Activated CD8-positive, alpha-beta memory T cell treated with anti-CD3 and anti-CD28 coated beads for 36 hours (primary cell): Measurements from ENCODE around the gene SLC19A2. TPM values are rescaled to one million over a fixed set of nuclear protein-coding genes. Genes with fewer than 3 reads are reported as not detected.
"Not testable (repeated sequence)": the region's sequence is repeated elsewhere in the genome, so short reads cannot be mapped to it uniquely, and the experiment has no call there.

Source experiments
- CTCF ChIA-PET: fragments of 350-600 bp; sonication (Branson Sonifier 250); formaldehyde crosslinking; loops from one replicate; lab custom pipeline; 2021; ENCODE audit warnings: antibody characterized with exemption; lab: Charles Lee
- POLR2A ChIA-PET: fragments of 350-600 bp; sonication (Branson Sonifier 250); formaldehyde crosslinking; loops from one replicate; lab custom pipeline; 2021; ENCODE audit warnings: antibody characterized with exemption; lab: Charles Lee
- total RNA-seq, 2 experiments: library from RNA; stranded (reverse); gene quantifications; one replicate each; pipeline ENCODE4 v1.2.3, GENCODE V29; 2021

The SLC19A2 gene
- total RNA-seq, 2 experiments from 2014 or later: 11.6 to 11.7 TPM

DNA sequence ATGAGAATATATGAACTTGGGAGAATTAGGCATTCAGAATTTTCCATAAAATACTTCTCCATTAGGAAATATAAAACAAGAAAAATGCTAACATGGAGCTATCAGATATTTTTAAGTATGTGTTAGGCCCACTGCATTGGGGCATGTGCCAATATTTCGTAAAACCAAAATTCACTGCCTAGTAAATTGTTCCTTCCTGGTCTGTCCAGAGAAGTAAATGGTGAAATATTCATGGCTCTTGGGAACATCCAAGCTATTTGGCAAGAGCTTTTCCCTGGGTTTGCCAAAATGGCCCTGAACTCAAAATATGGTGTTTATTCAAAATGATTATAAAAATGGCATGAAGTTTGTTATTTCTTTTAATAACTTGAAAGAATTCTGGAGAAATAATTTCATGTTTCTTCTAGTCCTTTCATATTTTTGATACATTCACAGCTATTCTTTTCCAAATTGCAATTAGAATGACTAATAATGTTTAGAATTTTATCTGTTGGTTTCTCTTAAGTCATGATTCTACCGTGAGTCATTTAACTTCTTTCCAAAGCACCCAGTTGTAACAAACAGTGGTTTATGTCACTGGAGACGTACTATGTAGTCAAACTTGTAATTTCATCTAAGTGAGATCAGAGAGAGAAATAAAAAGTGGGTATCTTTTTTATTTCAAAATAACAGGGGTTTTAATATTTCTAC is 25.7 kb upstream of the SLC19A2 start:
- POLR2A ChIA-PET: no interaction called here
- CTCF ChIA-PET: interaction anchor here (0.8 kb wide), 1 partner anchor 16 kb away, joined by 3 read pairs; no protein-coding TSS in a partner anchor

DNA sequence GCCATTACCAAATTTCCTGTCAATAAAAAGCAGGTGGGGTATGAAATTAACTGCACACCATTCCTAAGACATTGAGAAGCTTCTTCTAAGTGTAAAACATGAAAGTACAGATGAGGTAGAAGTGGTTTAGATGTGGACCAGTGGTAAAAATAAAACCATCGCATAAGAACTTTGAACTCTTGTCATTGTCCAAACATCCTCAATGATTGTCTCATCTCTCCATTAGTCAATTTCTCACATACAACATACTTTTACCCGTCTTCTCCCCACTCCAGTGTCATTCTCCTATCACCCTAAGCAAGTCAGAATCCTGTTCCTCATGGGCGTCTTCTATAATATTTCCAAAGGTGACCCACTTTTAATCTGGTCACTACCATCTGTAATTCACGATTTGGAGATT is 24.3 kb upstream of the SLC19A2 start:
- ChIA-PET POLR2A (interaction anchor here (1.7 kb wide), 1 partner anchor 24 kb away, joined by 5 read pairs; the partner anchor contains the start of gene SLC19A2), CTCF (no interaction called here)

DNA sequence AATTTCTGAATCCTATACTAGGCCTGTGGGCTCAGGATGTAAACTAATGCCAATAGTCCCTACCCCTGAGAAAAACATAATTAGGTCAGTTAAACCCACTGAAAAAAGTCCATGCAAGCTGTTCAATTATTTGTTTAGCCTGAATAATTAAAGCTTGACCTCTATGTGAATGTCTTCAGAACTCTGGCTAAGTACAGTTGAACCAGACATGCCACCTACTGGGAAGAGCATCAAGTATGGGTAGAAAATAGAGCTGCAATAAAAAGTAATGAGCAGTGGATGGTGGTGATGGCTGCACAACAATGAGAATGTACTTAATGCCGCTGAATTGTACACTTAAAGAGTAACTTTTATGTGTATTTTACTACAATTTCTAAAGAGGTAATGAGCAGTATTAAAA is 23.6 kb upstream of the SLC19A2 start:
- ChIA-PET CTCF (no interaction called here), POLR2A (interaction anchor here (1.7 kb wide), 1 partner anchor 23 kb away, joined by 5 read pairs; the partner anchor contains the start of gene SLC19A2)

DNA sequence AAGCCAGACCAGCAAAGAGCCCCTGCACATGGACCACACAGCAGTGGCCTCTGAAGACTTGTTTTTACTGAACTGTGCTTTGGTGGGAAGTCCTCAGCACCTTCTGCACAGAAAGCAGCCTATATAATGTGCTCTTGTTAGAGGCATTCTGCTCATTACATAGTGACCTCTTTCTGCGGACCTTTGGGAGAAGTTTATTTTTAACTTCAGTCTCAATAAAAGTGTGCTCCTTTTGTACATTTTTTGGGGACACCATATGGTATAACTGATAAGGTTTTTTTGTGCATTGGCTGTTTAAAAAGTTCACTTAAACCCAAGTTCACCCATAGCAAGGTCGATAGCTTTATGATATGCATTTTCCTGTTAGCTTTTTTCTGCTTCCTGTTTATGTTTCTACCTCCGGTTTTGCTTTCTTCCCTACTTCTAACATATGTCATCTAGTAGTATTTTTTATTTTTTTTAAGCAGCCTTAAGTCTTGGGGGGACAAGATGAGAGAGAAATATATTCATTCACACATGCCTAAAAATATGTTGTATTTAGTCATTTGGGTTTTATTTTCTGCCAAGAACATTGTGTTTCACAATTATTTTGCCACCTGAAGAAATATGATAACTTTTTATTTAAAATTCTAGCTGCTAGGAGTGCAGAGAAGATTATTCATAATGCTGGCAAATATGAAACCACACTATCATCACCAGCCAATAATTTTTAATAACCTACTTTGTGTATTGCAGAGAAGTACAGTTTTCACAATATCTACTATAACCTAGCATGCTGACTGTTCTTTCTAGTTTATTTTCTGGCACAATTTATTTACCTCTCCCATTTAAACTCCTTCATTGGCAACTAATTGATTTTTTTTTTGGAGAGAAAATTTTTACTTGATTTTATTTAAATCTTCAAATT is 22.9 kb upstream of the SLC19A2 start:
- ChIA-PET POLR2A (interaction anchor here (1.7 kb wide), 1 partner anchor 23 kb away, joined by 5 read pairs; the partner anchor contains the start of gene SLC19A2), CTCF (no interaction called here)

DNA sequence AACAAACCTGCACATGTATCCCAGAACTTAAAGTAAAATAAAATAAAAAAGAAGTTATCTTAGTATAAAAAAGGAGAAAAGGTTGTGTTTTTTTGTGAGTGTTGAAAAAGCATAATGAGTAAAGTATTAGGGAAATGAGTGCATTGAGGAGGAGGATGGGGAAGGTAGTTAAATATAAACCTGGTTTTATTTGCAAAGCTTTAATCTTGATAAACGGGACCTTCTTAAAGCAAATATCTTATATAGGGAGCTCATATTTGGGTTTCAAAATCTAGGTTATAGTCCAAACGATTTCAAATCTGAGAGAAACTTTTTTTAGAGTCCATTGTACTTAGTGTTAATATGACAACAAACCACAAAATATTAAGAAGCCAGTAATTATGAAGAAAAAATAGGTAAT is 21.7 kb upstream of the SLC19A2 start:
- ChIA-PET POLR2A (interaction anchor here (0.7 kb wide), 1 partner anchor 44 kb away, joined by 3 read pairs; no protein-coding TSS in a partner anchor), CTCF (no interaction called here)

DNA sequence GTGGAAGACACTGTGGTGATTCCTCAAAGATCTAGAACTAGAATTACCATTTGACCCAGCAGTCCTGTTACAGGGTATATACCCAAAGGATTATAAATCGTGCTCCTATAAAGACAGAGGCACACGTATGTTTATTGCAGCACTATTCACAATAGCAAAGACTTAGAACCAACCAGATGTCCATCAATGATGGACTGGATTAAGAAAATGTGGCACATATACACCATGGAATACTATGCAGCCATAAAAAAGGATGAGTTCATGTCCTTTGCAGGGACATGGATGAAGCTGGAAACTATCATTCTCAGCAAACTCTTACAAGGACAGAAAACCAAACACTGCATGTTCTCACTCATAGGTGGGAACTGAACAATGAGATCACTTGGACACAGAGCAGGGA is 17.9 kb upstream of the SLC19A2 start:
- POLR2A ChIA-PET: interaction anchor here (0.7 kb wide), 1 partner anchor 28 kb away, joined by 3 read pairs; no protein-coding TSS in a partner anchor
- CTCF ChIA-PET: not testable (repeated sequence)

DNA sequence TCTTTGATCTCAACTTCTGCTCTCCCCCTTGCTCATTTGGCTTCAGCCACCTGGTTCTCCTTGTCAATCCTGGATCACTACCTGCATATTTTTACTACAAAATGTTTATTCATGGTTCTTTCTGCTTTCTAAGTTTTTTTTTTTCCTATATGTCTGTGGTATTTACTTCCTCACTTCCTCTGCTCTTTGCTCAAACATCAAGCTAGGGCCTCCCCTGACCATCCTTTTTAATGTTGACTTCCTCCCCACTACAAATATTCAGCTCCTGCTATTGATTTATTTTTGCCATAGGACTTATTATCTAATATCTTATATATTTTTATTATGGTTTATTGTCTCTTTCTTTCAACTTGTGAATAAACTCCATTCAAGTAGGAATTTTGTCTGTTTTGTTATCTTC is 14.1 kb upstream of the SLC19A2 start:
- ChIA-PET POLR2A (no interaction called here), CTCF (no interaction called here)

DNA sequence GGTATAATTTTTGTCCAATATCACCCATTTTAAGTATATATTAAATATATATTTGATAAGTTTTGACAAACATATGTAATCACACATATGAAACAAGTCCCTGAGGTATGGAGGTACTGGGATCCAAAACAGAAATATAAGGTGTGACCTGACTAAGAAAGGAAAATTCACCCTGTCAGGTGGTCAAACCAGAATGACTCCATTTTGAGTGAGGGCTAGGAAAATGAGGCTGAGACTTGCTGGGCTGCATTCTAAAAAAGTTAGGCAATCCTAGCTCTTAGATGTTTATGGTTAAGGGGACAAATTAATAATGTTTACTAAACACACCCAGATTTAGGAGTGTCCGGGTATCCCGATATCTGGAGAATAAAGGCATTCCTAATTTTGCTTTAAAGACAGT is 11.6 kb upstream of the SLC19A2 start:
- CTCF ChIA-PET: no interaction called here
- POLR2A ChIA-PET: no interaction called here

DNA sequence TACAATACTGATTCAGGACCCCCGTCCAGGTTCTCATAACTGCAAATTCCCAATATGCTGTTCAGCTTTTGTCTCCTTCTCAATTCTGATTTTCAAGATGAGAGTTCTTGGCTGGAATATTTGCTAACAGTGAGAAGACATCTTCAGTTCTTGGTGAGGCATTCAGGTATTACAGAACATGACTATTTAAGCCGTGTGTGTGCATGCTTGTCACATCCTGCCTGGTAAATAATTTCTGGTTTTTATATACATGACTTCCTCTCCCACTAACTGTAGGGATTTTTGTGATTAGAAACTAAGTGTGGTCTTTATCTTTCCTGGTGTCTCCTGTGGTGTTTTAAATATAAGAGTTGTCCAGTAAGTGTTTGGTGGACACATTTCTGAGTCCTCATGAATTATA is 10.2 kb upstream of the SLC19A2 start:
- CTCF ChIA-PET: interaction anchor here (0.8 kb wide), 1 partner anchor 15 kb away, joined by 3 read pairs; no protein-coding TSS in a partner anchor
- POLR2A ChIA-PET: no interaction called here

DNA sequence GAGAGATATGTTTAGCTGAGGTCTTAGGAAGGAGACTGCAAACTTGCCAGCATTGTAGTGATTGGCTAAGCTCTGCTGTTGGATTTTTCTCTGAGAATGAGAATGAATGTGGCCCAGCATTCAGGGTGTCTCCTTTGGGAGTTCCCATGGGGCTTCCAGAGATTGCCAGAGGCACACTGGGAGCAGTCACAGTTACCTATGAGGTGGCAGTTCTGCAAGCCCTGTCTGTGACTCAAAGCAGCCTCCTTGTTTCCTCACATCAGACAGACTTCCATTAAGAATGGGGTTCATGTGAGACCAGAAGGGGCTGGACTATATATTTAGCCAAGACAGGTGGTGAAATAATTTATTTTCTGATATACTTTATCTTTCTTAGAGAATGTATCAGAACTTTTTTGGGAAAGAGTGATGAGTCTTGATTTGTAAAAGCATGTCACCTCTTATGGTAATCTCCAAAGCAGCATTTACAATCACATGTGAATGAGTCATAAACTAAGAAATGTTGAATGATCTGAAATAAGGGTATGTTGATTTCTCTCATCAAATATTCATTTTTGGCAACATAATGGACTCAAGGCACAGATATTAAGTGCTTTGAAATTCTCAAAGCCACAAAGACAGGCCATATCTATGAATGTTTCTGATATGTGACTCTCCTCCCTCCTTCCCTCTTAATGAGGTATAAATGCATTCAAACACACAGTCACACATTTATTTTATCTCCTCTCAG is 9.5 kb upstream of the SLC19A2 start:
- POLR2A ChIA-PET: no interaction called here
- CTCF ChIA-PET: interaction anchor here (0.8 to 0.9 kb wide), 2 partner anchors 9 to 16 kb away, joined by 3 read pairs; no protein-coding TSS in a partner anchor

DNA sequence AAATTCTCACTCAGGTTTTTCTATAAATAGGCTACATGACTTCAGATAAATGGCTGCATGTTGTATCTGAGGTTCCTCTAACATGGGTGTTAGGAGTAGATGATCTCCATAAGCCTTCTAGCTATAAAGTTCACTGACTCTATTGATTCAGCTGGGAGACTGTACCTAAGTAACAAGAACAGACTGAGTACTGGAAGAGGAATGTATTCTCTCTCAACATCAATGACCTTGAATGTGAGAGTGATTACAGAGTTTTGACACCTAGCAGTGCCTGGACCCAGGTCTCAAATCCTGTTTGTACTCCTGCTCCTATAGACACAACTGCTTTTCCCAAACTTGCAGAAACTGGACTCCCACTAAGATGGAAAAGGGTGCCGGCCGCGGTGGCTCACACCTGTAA is 8.6 kb upstream of the SLC19A2 start:
- ChIA-PET CTCF (interaction anchor here (0.9 kb wide), 1 partner anchor 10 kb away, joined by 3 read pairs; no protein-coding TSS in a partner anchor), POLR2A (no interaction called here)

DNA sequence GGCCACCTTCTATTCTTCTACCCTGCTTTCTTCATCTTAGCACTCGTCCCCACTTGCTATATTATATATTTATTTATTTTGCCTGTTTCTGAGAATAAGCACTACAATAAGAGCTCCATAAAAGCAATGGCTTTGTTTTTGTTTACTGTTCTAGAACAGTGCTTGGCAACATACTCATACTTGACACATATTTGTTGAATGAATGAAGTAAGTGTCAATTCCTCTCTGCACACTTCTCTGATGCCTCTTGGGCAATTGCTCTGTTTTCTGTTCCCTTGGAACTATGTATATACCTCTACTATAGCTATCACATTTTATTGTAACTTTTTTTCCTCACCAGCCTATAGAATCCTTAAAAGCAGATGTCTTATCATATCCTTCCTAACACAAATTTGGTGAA is 7.5 kb upstream of the SLC19A2 start:
- ChIA-PET CTCF (no interaction called here), POLR2A (no interaction called here)

DNA sequence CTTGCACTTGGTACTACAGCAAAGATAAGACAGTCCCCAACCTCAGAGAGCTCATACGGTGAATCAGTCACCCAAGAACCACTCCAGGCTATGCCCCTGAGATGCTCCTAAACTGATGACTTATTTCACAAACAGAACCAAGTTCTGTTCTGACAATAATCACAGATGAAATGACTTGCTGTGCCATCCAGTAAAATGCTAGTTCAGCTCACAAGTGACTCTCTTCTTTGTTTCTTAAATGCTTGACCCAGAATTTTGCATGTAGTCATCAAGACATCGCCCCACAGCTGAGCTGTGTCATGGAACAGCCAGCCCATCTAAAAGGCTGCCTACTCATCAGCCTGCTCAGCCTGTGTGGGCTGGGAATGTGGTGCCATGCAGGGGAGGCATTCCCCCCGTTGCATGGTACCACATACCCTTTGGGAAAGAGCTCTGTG is 6.1 kb upstream of the SLC19A2 start:
- POLR2A ChIA-PET: interaction anchor here (0.9 kb wide), 1 partner anchor 200 kb away, joined by 4 read pairs; no protein-coding TSS in a partner anchor
- CTCF ChIA-PET: no interaction called here

DNA sequence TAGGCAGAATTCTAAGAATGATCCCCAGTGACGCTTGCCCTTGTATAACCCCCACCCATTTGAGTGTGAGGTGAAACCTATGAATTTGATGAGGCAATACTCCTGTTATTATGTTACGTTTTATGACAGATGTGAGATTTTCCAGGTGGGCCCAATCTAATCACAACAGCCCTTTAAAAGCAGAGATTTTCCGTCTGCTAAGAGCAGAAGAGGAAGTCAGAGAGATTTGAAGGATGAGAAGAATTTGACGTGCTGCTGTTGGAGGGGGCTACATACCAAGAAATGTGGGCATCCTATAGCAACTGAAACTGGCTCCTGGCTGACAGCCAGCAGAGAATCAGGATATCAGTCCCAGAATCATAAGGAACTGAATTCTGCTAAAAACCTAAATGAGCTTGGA is 2.4 kb upstream of the SLC19A2 start:
- CTCF ChIA-PET: no interaction called here
- POLR2A ChIA-PET: no interaction called here

DNA sequence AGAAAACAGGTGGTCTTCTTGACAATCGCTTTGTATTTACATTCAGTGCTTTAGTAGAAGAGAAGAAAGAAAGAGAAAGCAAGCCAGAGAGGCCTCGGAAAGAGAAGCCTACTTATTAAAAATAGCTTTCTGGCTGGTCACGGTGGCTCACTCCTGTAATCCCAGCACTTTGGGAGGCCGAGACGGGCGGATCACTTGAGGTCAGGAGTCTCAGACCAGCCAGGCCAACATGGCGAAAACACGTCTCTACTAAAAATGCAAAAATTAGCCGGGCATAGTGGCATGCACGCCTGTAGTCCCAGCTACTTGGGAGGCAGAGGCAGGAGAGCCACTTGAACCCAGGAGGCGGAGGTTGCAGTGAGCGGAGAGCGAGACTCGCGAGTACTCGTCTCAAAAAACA is 1.8 kb upstream of the SLC19A2 start:
- ChIA-PET POLR2A (no interaction called here), CTCF (no interaction called here)

DNA sequence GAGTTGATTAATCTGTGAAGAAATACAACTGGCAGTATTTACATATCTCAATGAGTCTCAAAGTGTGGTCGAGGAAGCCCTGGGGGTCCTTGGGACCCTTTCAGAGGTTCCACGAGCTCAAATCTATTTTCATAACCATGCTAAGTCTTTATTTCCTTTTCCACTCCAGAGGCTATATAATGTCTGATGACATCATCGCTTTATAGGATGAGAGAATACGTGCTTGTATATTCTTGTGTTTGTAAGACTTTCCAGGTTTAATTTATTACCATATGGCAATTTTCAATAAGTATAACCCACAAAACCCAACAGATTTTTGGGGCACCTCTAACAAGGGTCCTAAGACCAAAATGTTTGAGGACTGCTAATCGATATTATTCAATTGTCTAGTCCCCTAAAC is 1.4 kb upstream of the SLC19A2 start:
- CTCF ChIA-PET: no interaction called here
- POLR2A ChIA-PET: no interaction called here

DNA sequence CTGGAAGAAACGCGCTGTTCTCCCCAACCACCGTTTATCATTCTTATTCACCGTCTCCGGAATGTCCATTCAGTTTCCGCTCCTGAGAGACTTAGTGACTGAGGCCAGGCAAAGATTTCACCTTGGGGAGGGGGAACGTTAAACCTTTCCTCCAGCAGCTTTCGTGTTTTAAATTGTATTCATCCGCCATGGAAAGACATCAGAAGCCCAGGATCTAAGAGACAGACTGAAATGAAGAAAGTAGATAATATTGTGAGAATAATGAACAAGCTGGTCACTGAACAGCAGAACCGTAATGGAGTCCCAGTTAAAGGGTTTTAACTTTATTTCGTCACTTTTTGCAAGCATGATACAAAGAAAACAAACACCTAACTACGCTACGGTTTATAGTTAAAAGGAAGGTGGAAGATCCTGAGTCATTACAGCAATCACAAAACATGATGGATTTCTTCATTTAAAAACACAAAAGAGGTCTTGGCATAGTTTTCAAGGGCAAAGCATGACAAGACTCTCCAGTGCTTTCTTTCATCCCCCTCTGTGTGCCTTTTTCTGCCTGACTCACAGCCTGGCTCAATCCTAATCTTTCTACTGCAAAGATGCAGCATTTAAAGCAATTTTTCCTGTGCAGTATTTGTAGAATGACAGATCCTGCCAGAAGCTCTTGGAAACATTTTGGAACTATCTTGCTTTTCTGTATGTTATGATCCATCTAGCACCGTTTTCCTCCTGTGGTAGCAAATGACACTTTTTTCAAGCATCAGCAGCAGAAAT is 722 bp upstream of the SLC19A2 start:
- ChIA-PET POLR2A (interaction anchor here (0.6 to 1.6 kb wide), 2 partner anchors 23 to 118 kb away, joined by 3 to 5 read pairs; no protein-coding TSS in a partner anchor), CTCF (interaction anchor here (1.5 kb wide), 1 partner anchor 28 kb away, joined by 4 read pairs; no protein-coding TSS in a partner anchor)
